Stimulated activated effector memory CD8-positive, alpha-beta T cell treated with anti-CD3 and anti-CD28 coated beads, Interleukin-12 subunit alpha, Interleukin-12 subunit beta, amount 100 ng/mL, for 72 hours (primary cell): ENCODE measurements around the gene PRLR.
A peak's percentile ranks its signal among the peaks of the same experiment; 100 is the strongest.

Source experiments
- ATAC-seq: fragments of 150-1000 bp; cut with Tn5 transposase; 2 replicates; pipeline ENCODE4 v1.10.0; 2021
- DNase-seq, 2 donors: peaks; one replicate each; pipeline ENCODE4 v3.0.0; 2021 to 2022; ENCODE audit warnings: low spot score in 2 of 2
- H3K27ac Mint-ChIP-seq: one replicate; pipeline ENCODE4 v1.8.0; 2022; ENCODE audit warnings: mild to moderate bottlenecking, mixed read lengths
- H3K36me3 Mint-ChIP-seq: one replicate; pipeline ENCODE4 v1.8.0; 2022; ENCODE audit warnings: mild to moderate bottlenecking, mixed read lengths
- H3K4me1 Mint-ChIP-seq: one replicate; pipeline ENCODE4 v1.8.0; 2022; ENCODE audit warnings: mixed read lengths
- H3K4me3 Mint-ChIP-seq: one replicate; pipeline ENCODE4 v1.8.0; 2022; ENCODE audit warnings: mild to moderate bottlenecking, mixed read lengths
- H3K9me3 Mint-ChIP-seq: one replicate; pipeline ENCODE4 v1.8.0; 2022; ENCODE audit warnings: mixed read lengths

PRLR gene

DNA sequence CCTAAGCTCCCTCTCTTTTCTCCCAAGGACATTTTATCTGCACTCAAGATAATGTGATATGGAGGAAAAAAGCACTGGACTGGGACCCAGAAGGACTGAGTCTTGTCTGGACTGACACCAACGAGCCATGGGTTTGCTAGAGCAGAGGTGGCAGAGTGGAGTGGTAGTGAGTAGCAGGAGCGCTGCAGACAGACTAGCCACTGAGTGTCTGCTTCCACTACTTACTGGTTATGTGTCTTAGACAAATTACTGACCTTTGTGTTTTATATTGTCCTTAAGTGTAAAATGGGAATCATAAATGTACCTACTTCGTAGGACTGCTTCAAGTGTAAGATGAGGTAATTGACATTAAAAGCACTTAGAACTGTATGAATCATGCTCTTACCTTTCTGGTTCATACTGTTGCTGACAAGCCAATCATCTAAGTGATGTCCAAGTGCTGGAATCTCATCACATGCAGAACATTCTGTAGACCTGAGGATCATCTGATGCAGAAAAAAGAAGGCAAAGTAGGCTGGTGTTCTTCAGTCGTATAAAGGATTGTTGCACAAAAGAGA lies 12.5 kb upstream of the PRLR start:
- no peak overlapping the region for H3K4me3 Mint-ChIP-seq

DNA sequence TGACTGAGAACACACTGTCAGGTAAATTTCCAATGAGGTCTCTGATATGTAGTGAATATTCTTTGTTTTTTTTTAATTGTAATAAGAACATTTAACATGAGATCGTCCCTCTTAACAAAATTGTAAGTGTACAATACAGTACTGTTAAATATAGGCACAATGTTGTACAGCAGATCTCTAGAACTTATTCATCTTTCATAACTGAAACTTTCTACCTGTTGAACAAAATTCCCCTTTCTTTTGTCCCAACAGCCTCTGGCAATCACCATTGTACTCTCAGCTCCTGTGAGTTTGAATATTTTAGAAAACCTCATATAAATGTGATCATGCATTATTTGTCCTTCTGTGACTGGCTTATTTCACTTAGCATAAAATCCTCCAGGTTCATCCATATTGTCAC lies 10.6 kb upstream of the PRLR start:
- no peaks in the 10 kb centered on the region for H3K4me1 Mint-ChIP-seq
- DNase-seq (no peak), ATAC-seq (no peak)
- no peak overlapping the region for H3K27ac Mint-ChIP-seq
- no peaks in the 10 kb centered on the region for H3K36me3 Mint-ChIP-seq
- no peak overlapping the region for H3K4me3 Mint-ChIP-seq
- peaks cover 2% of the 10 kb centered on the region for H3K9me3 Mint-ChIP-seq

More for the DNA sequence above, 12.5 kb upstream of the PRLR start:
- Mint-ChIP-seq H3K4me1 (no peaks in the 10 kb centered on the region), H3K9me3 (no peaks in the 10 kb centered on the region), H3K27ac (no peak overlapping the region), H3K36me3 (no peaks in the 10 kb centered on the region)
- no peak for ATAC-seq
- DNase-seq: no peak

DNA sequence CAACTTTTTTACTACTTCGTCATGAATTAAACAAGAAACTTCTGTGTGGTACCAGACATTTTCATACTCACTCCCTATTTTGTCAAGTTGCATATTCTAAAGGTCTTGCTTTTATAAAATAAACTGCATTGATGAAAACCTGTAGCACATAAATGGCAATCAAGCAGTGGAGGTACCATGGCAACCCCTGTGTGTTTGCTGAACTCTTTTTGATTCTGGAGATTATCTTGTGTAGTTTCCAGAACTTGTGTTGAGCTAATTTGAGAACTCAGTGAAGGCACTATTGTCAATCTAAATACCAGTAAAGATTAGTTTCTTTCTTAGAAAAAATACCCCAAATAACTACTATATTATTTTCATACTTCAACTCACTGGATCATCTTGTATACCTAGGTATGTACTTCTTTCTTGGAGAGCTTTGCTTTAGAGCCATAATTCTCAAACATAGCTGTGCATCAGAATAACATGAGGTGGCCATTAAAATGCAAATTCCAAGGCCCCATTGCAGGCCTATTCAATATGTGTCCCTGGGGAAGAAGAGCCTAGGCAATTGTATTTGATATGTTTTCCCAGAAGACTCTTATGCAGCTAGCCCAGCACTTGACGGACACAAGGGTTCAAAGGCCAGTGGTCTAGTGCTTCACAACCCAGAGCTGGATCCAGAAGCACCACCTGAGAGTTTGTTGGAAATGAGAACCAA lies 9.8 kb upstream of the PRLR start:
- ATAC-seq: no peak

DNA sequence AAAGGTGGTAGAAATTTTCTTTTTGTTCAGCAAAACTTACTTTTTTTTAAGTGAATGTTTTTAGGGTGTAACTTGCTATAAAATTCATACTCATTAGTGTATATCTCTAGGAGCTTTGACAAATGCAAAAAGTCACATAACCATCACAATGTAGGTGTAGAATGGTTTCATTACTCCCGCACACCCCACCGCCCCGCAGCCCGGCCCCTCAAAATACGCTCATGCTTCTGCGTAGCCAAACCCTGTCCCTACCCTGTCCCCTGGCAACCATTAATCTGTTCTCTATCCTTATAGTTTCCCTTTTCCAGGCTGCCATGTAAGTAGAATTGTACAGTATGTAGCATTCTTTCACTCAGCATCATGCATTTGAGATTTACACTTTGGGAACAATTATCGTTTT lies 9.2 kb upstream of the PRLR start:
- DNase-seq: no peak
- Mint-ChIP-seq H3K4me3 (no peak overlapping the region), H3K27ac (no peak overlapping the region), H3K4me1 (no peaks in the 10 kb centered on the region), H3K9me3 (peaks cover 2% of the 10 kb centered on the region), H3K36me3 (no peaks in the 10 kb centered on the region)
- ATAC-seq: no peak

More for the DNA sequence above, 9.8 kb upstream of the PRLR start:
- DNase-seq: no peak
- Mint-ChIP-seq H3K36me3 (no peaks in the 10 kb centered on the region), H3K9me3 (peaks cover 2% of the 10 kb centered on the region), H3K4me3 (no peak overlapping the region), H3K27ac (no peak overlapping the region), H3K4me1 (no peaks in the 10 kb centered on the region)

DNA sequence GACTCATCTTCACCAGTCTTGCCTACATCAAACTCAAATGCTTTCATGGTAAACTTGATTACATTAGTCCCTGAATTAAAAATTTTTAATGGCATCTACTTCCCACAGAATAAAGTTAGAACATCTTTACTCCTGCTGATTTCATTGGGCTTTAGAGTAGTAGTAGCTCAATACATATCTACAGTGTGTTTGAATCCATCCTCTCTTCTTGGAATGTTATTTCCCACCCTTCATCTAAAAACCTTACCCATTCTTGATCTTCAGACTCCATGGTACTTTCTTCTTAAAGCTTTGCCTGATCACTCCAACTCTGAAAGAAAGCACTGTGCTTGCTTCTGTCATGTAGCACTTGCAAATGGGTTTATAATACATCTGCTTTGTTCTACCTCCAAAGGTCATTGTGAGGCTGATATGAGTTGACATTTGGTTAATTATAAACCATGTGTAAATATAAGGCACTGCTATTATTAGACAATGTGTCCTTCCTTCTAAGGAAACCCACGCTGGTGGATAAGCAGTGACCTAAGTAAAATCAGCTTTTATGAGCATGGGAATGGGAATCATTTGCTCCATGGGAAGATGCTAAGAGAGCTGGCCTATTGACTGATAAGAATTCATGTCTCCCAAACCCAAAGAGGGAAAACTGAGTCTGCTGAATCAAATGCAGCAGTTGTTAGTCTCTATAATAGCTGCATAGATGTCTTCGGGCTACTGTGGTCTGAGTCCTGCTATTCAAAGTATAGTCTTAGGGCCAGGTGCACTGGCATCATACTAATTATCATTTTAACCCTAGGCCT lies 7.5 kb upstream of the PRLR start:
- Mint-ChIP-seq H3K4me1 (no peaks in the 10 kb centered on the region), H3K27ac (no peak overlapping the region), H3K9me3 (peaks cover 2% of the 10 kb centered on the region), H3K36me3 (no peaks in the 10 kb centered on the region), H3K4me3 (no peak overlapping the region)
- ATAC-seq (no peak), DNase-seq (no peak)

DNA sequence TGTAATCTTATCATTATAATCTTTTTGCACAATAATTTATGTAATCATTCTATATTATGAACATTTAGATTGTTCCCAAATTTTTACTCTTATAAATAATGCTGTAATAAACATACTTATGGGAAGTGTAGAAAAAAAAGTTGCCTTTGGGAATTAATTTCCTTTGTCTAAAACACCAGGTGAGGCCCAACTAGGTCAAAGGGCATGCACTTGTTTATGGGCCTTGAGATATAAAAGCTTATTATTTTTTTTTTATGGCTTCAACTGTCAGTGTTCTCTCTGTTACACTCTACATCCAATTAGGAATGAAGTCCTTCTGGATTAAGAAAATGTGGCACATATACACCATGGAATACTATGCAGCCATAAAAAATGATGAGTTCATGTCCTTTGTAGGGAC lies 6.5 kb upstream of the PRLR start:
- DNase-seq: no peak
- no peak for ATAC-seq
- Mint-ChIP-seq H3K9me3 (peaks cover 2% of the 10 kb centered on the region), H3K4me3 (no peak overlapping the region), H3K4me1 (no peaks in the 10 kb centered on the region), H3K27ac (no peak overlapping the region), H3K36me3 (no peaks in the 10 kb centered on the region)

DNA sequence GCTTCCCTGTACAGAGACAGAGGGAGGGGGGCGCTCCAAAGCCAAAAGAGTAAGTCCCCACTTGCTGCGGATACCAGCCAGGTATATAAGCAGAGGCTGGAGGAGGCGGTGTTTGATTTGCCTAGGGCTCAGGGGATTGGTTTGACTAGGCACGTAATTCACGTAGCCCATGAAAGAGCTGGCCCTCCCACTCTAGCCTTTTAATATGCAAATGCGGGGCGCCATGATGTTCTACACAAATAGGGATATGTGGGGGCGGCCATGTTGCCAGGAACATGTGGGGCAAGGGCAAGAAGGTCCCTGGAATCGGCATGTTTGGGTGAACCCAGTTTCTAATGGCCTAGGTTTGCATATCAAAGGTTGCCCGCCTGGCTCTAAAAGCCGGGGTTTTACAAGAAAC lies 3.3 kb upstream of the PRLR start:
- no peaks in the 10 kb centered on the region for H3K36me3 Mint-ChIP-seq
- H3K9me3 Mint-ChIP-seq: peaks cover 2% of the 10 kb centered on the region
- H3K4me1 Mint-ChIP-seq: peaks cover 14% of the 10 kb centered on the region
- no peak overlapping the region for H3K27ac Mint-ChIP-seq
- no peak overlapping the region for H3K4me3 Mint-ChIP-seq
- DNase-seq: no peak
- ATAC-seq: no peak

DNA sequence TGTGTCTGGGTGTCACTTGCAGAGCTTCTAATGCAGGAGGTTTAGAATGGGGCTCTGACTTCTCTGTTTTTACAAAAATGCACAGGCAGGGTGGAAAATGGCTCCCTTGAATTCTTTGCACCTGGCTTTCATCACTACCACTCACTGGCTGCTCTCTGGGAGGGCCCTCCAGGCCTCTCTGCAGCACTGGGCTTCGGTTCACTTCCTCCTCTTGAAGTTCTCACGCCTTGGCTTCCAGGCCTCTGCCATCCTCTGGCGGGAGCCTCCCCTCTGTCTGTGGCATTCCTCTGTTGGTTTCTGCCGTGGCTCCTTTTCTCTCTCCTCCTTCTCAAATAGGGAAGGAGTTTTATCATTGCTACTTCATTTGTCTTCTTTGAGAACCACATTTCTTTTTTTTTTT lies 2.8 kb upstream of the PRLR start:
- Mint-ChIP-seq H3K4me3 (no peak overlapping the region), H3K9me3 (peaks cover 2% of the 10 kb centered on the region), H3K36me3 (no peaks in the 10 kb centered on the region), H3K27ac (no peak overlapping the region), H3K4me1 (peaks cover 14% of the 10 kb centered on the region)
- no peak for ATAC-seq
- no peak for DNase-seq

DNA sequence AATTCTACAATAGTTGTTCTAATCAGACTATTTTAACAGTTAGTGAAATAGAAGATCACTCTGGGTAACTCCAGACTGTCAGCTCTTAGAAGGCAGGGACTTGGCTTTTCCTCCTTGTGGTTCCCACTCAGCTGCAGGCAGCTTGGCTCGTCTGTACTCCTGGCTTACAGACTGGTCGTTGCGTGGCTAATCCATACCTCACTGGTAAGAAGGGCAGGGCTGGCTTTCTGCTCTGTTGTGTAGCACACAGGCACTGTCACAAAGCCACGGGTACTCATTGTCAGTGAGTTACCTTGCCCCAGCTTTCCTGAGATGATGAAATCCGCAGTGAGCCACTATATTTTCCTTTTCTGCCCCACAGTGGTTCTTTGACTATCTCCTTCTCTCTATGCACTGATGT lies 1.8 kb upstream of the PRLR start:
- Mint-ChIP-seq H3K4me3 (no peak overlapping the region), H3K4me1 (peaks cover 14% of the 10 kb centered on the region), H3K36me3 (no peaks in the 10 kb centered on the region), H3K27ac (no peak overlapping the region), H3K9me3 (no peaks in the 10 kb centered on the region)
- ATAC-seq (no peak), DNase-seq (no peak)

DNA sequence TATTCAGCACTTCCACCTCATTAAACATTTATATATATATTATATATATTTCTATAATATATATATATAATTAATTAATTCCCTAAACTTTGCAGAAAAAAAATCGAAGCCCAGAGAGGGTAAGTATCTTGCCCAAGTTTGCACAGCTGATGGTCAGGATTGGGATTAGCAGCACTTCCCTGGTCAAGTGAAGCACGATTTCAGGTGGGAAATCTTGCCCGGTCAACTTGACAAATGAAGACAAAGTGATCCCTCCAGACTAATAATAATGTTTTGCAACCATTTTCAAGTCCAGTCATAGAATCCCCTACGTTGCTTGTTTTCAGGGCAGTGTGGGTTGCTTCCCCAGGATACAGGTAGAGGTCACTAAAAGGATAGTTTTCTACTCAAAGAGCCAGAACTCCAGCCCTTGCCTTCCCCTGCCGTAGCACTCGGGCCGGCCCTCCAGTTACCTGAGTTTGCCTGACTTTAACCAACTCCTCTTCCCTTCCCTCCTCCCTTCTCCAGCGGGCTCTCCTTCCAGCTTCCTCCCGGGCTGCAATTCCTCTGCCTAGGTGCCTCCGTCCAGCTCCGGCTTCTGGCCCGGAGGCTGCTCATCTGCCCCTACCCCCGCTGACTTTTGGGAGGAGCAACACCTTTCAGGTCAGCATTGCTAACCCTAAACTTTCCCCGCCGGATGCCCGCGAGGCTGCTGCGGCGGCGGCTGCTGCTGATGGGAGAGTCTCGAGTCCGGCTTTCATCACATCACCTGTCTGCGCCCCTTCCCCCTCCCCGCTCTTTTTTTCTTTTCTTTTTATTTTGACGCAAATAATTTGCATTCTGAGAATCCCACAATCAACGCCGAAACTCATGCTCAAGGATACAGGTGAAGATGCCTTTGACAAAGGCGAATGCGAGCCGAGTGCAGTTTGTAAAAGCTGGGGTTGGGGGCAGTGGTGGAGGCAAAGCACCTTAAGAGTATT lies 930 bp downstream of the PRLR start:
- no peak overlapping the region for H3K27ac Mint-ChIP-seq
- H3K36me3 Mint-ChIP-seq: no peaks in the 10 kb centered on the region
- H3K4me3 Mint-ChIP-seq: peak overlapping the region; percentile 58
- ATAC-seq (peak; percentile 30), DNase-seq (no peak)
- no peaks in the 10 kb centered on the region for H3K9me3 Mint-ChIP-seq
- H3K4me1 Mint-ChIP-seq: peaks cover 18% of the 10 kb centered on the region

DNA sequence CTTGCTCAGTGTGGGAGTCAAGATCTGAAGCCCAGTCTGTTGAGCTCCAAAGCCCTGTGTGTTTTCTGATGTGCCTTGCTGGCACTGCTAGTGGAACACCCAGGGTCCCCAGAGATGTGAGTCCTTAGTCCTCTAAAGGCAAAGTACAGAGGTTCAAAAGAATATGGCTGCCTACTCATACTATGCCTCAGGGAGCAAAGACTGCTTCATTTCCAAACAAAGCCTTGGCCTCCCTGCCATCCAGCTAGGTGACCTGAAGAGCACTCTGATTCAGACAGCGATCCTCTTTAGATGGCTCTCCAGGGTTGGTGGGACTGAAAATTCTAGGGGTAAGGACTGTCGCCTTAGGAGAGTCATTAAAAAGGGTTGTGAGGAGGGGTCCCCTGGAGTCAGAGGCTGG lies 2.0 kb downstream of the PRLR start:
- Mint-ChIP-seq H3K27ac (no peak overlapping the region), H3K4me1 (peaks cover 18% of the 10 kb centered on the region), H3K36me3 (no peaks in the 10 kb centered on the region), H3K9me3 (no peaks in the 10 kb centered on the region), H3K4me3 (no peak overlapping the region)
- DNase-seq (no peak), ATAC-seq (no peak)

DNA sequence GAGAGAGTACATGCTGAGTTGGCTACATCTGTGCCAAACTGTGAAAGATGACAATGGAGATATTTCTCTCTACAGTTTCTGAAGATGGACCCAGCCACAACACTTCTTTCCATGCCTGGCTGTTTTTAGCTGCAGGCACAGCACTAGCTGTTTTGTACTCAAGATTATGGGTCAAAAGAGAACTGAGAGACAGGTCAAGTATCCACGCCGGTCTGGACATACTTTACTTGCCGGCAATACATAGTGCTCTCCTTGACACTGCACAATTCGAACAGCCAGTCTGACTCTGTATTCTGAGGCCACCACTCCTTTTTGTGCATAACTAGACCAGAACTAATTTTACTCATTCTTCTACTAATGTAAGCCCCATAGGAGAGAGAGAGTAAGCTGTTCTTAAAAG lies 2.6 kb downstream of the PRLR start:
- ATAC-seq (no peak), DNase-seq (no peak)
- Mint-ChIP-seq H3K9me3 (no peaks in the 10 kb centered on the region), H3K27ac (no peak overlapping the region), H3K4me3 (no peak overlapping the region), H3K36me3 (no peaks in the 10 kb centered on the region), H3K4me1 (peaks cover 18% of the 10 kb centered on the region)

DNA sequence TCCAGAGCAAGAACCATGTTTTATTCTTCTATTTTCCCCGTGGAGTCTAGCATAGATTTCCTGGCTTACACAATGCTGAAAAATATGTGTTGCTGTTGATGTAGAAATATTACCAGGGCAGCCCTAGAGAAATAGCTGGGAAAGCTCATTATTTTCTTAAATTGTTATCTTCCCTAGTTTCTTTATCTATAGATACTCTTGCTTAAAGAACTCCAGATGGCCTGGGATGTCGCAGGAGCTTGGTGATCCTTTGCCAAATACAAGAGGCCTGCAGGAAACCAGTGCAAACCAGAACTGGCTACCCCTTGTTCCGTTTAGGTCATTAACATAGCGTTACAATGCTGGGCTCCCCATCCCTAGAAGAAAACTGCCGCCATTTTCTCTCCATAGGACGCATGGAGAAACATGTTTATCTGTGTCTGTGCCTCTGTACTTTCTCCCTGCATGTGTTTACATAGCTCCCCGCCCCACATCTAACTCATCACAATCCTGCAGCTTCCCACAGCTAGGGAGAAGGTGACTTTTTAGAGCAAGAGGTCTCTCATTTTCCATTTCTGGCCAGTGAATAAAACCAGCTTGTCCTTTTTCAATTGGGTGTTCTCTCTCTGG lies 6.4 kb downstream of the PRLR start:
- ATAC-seq: no peak
- no peak for DNase-seq
- Mint-ChIP-seq H3K4me3 (no peak overlapping the region), H3K27ac (no peak overlapping the region), H3K36me3 (no peaks in the 10 kb centered on the region), H3K4me1 (peaks cover 5% of the 10 kb centered on the region), H3K9me3 (no peaks in the 10 kb centered on the region)

DNA sequence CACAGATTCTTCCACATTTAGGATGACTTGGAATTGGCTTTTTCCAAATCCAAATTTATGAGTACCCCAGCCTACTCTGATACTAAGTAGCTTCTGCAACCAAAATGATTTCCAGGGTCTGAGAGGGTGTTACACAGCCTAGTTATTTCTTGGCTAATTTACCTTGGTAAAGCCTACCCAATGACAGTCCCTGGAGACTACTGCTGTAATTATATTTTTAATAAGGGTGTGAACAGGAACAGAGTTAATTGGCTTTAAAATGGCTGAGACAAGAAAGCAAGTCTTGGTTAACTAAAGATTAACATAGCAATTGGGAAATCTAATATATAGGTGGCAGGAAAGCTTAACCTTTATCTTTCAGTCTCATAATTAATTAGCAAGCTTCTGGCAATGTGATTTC lies 9.3 kb downstream of the PRLR start:
- Mint-ChIP-seq H3K27ac (no peak overlapping the region), H3K4me3 (no peak overlapping the region), H3K4me1 (peaks cover 5% of the 10 kb centered on the region), H3K9me3 (no peaks in the 10 kb centered on the region), H3K36me3 (no peaks in the 10 kb centered on the region)
- no peak for DNase-seq
- ATAC-seq: no peak

DNA sequence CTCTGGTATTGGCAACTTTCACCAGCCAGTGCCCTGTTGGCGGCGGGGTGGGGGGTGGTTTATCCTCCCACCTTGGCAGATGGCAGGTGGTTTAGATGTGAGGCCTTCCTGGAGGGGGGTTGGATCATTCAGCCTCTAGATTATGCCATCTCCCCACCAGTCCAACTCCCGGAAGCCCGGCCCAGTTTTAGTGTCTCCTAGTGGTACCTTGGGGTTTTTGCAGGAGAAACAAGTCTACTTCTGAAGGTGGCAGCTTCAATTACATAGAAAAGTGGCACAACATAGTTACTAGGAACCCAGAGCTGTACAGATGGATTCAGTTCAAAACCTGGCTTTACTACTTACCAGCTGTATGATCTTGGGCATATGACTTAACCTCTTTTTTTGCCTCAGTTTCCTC lies 11.3 kb downstream of the PRLR start:
- no peaks in the 10 kb centered on the region for H3K9me3 Mint-ChIP-seq
- no peak overlapping the region for H3K27ac Mint-ChIP-seq
- no peaks in the 10 kb centered on the region for H3K36me3 Mint-ChIP-seq
- H3K4me1 Mint-ChIP-seq: no peaks in the 10 kb centered on the region
- H3K4me3 Mint-ChIP-seq: no peak overlapping the region
- no peak for ATAC-seq
- DNase-seq: no peak
